Upper lobe of left lung (tissue), 4 donors: ENCODE measurements around the gene OR51E1.

ENCODE experiments used
- EP300 ChIP-seq, 4 donors: sonication (generic); formaldehyde crosslinking; IDR thresholded peaks; one replicate each; pipeline ENCODE4 v1.5.1; 2017; ENCODE audit warnings: antibody characterized with exemption in 4 of 4, control low read depth in 2 of 4
- POLR2A ChIP-seq, 4 donors: fragments of 450-650 bp; IDR thresholded peaks; one replicate each; pipeline ENCODE4 v1.5.1; 2016 to 2017; ENCODE audit warnings: antibody characterized with exemption in 4 of 4, mild to moderate bottlenecking in 2 of 4
- POLR2AphosphoS5 ChIP-seq, 2 donors: sonication (generic); formaldehyde crosslinking; IDR thresholded peaks; one replicate each; pipeline ENCODE4 v1.5.1; 2017; ENCODE audit warnings: antibody characterized with exemption in 2 of 2
- TF ChIP-seq, protein P1 (sequence below), 6 experiments: fragments of 450-650 bp in 4 of 6; fragments of 200-600 bp in 2 of 6; sonication (generic) in 2 of 6; IDR thresholded peaks; one replicate each; pipeline ENCODE4 v1.5.1; 2016 to 2019; ENCODE audit warnings: antibody characterized with exemption in 6 of 6

DNA sequence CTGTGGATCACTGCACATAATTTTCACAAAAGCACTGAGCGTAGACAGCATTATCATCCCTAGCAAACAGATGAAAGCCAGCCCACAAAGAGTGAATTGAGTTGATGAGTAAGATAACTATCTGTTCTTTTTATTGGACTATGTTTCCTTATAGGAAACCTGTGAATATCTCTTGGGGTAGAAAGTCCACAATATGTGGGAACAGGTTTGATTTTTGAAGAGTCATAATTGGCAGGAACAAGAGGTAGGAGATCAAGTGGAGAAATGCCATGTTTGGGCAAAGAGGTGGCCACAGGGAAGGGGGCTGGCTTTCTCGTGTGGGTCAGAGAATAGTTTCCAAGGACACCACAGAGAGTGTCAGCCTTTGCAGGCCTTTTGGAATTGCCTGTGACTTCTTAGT lies 30.0 kb downstream of the OR51E1 start:
- TF ChIP-seq, protein P1, sequence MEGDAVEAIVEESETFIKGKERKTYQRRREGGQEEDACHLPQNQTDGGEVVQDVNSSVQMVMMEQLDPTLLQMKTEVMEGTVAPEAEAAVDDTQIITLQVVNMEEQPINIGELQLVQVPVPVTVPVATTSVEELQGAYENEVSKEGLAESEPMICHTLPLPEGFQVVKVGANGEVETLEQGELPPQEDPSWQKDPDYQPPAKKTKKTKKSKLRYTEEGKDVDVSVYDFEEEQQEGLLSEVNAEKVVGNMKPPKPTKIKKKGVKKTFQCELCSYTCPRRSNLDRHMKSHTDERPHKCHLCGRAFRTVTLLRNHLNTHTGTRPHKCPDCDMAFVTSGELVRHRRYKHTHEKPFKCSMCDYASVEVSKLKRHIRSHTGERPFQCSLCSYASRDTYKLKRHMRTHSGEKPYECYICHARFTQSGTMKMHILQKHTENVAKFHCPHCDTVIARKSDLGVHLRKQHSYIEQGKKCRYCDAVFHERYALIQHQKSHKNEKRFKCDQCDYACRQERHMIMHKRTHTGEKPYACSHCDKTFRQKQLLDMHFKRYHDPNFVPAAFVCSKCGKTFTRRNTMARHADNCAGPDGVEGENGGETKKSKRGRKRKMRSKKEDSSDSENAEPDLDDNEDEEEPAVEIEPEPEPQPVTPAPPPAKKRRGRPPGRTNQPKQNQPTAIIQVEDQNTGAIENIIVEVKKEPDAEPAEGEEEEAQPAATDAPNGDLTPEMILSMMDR (IDR thresholded peaks at IDR 0.05): no peak
- TF ChIP-seq EP300 (IDR thresholded peaks at IDR 0.05) (no peak), POLR2A (IDR thresholded peaks at IDR 0.05) (no peak), POLR2AphosphoS5 (IDR thresholded peaks at IDR 0.05) (no peak)
